PC-9 (cell line): ENCODE results near the gene AKNAD1. TPM values are rescaled to one million over a fixed set of nuclear protein-coding genes. Genes with fewer than 3 reads are reported as not detected.

Source experiments
- BruUV-seq: library from RNA; stranded (reverse); fragments of 400-500 nt; replicated peaks from 2 replicates; lab custom pipeline; 2021; lab: Mats Ljungman, UMichigan
- CTCF ChIA-PET: fragments of 300-600 bp; sonication (Branson Sonifier 250); formaldehyde crosslinking; loops from one replicate; lab custom pipeline; 2022; ENCODE audit warnings: antibody characterized with exemption; lab: Charles Lee
- POLR2A ChIA-PET: fragments of 300-600 bp; sonication (Branson Sonifier 250); formaldehyde crosslinking; loops from one replicate; lab custom pipeline; 2022; ENCODE audit warnings: antibody characterized with exemption; ENCODE audit not compliant: unreplicated experiment; lab: Charles Lee
- DNase-seq, 2 experiments: peaks; one replicate each; pipeline versions ENCODE4 v3.0.0 to v3.0.0-alpha.2; 2015 to 2022; ENCODE audit warnings: mixed read lengths in 1 of 2
- H2AFZ ChIP-seq: fragments of 200-600 bp; sonication (generic); 2 replicates; pipeline ENCODE4 v1.8.1; 2017; ENCODE audit warnings: antibody characterized with exemption
- H3F3A ChIP-seq: fragments of 200-600 bp; sonication (generic); 2 replicates; pipeline ENCODE4 v1.8.1; 2017; ENCODE audit warnings: antibody characterized with exemption, mild to moderate bottlenecking, low read depth; ENCODE audit not compliant: insufficient read depth
- H3K27ac ChIP-seq: fragments of 200-600 bp; sonication (generic); 2 replicates; pipeline ENCODE4 v1.6.1; 2016; ENCODE audit warnings: mixed run types
- H3K27me3 ChIP-seq: fragments of 200-600 bp; sonication (generic); 2 replicates; pipeline ENCODE4 v1.6.1; 2016; ENCODE audit warnings: low read depth, mixed run types; ENCODE audit not compliant: insufficient read depth
- H3K36me3 ChIP-seq: fragments of 200-600 bp; sonication (generic); 2 replicates; pipeline ENCODE4 v1.6.1; 2016; ENCODE audit warnings: low read depth, mixed run types
- H3K4me1 ChIP-seq: fragments of 200-600 bp; sonication (generic); replicated peaks from 2 replicates; pipeline ENCODE4 v1.6.1; 2016; ENCODE audit warnings: mixed run types; ENCODE audit not compliant: insufficient read depth
- H3K4me2 ChIP-seq: fragments of 200-600 bp; sonication (generic); 2 replicates; pipeline ENCODE4 v1.6.1; 2017; ENCODE audit warnings: mixed run types
- H3K4me3 ChIP-seq: fragments of 200-600 bp; sonication (generic); 2 replicates; pipeline ENCODE4 v1.6.1; 2016; ENCODE audit warnings: mixed run types
- H3K79me2 ChIP-seq: fragments of 200-600 bp; sonication (generic); 2 replicates; pipeline ENCODE4 v1.6.1; 2017; ENCODE audit warnings: low read depth, mixed run types
- H3K9me2 ChIP-seq: fragments of 200-600 bp; sonication (generic); 2 replicates; pipeline ENCODE4 v1.8.1; 2017; ENCODE audit warnings: mild to moderate bottlenecking; ENCODE audit not compliant: insufficient read depth
- H3K9me3 ChIP-seq: fragments of 200-600 bp; sonication (generic); 2 replicates; pipeline ENCODE4 v1.8.1; 2016; ENCODE audit warnings: low read depth; ENCODE audit not compliant: insufficient read depth
- H4K20me1 ChIP-seq: fragments of 200-600 bp; sonication (generic); 2 replicates; pipeline ENCODE4 v1.8.1; 2017; ENCODE audit not compliant: insufficient read depth
- CTCF ChIP-seq: fragments of 200-600 bp; sonication (generic); conservative IDR thresholded peaks from 2 replicates; pipeline ENCODE4 v1.6.1; 2017; ENCODE audit warnings: mixed run types, antibody characterized with exemption, mild to moderate bottlenecking, moderate library complexity
- EZH2 ChIP-seq: fragments of 200-600 bp; sonication (generic); IDR thresholded peaks from 2 replicates; pipeline ENCODE4 v1.8.0; 2017; ENCODE audit warnings: antibody characterized with exemption, low read depth
- intact Hi-C: fragments of 100-400 bp; cut with micrococcal nuclease; formaldehyde crosslinking; loops from one replicate; pipeline ENCODE4 v1.10.0; 2022; ENCODE audit not compliant: unreplicated experiment
- total RNA-seq: library from RNA; stranded (reverse); gene quantifications from 2 replicates; pipeline ENCODE4 v1.2.3, GENCODE V29; 2021

The AKNAD1 gene
- total RNA-seq, 1 experiment from 2014 or later = not detected

GRCh38 chr1:108767708-108768107 lies 89.2 kb downstream of the AKNAD1 start:
- H3K36me3 ChIP-seq = peaks cover 21% of the 10 kb centered on the region
- H3K27me3 ChIP-seq = no peaks in the 10 kb centered on the region
- ChIA-PET CTCF (no interaction called here), POLR2A (no interaction called here)
- H3K79me2 ChIP-seq = no peaks in the 10 kb centered on the region
- H3K27ac ChIP-seq = no peak overlapping the region
- H2AFZ ChIP-seq = no peak overlapping the region
- no peak overlapping the region for H3K4me2 ChIP-seq
- intact Hi-C loops = no loop called here
- BruUV-seq = no TSS peak
- TF ChIP-seq CTCF = no peak
- no peak for TF ChIP-seq EZH2
- peaks cover 14% of the 10 kb centered on the region for H3F3A ChIP-seq
- peaks cover 3% of the 10 kb centered on the region; the same call in 1 of the 2 replicates for H4K20me1 ChIP-seq
- no peak for DNase-seq
- H3K4me1 ChIP-seq = no peaks in the 10 kb centered on the region
- H3K4me3 ChIP-seq = no peak overlapping the region
- no peaks in the 10 kb centered on the region for H3K9me3 ChIP-seq
- no peaks in the 10 kb centered on the region for H3K9me2 ChIP-seq

GRCh38 chr1:108767115-108767514 lies 89.8 kb downstream of the AKNAD1 start:
- Histone ChIP-seq H4K20me1 (peaks cover 3% of the 10 kb centered on the region; the same call in 1 of the 2 replicates), H3K4me2 (no peak overlapping the region), H3K27me3 (no peaks in the 10 kb centered on the region), H3K27ac (no peak overlapping the region), H3K36me3 (peaks cover 24% of the 10 kb centered on the region), H3K79me2 (no peaks in the 10 kb centered on the region), H3K4me3 (no peak overlapping the region), H3K9me3 (no peaks in the 10 kb centered on the region), H3F3A (peaks cover 14% of the 10 kb centered on the region), H2AFZ (no peak overlapping the region), H3K9me2 (no peaks in the 10 kb centered on the region), H3K4me1 (no peaks in the 10 kb centered on the region)
- ChIA-PET CTCF (no interaction called here), POLR2A (no interaction called here)
- BruUV-seq = no TSS peak
- intact Hi-C loops = no loop called here
- DNase-seq = no peak
- TF ChIP-seq EZH2 (no peak), CTCF (no peak)

Other genes with a start within 250 kb of the AKNAD1 start
- 17.9 and 21.5 TPM in 2 replicates for gene HENMT1, start 196.0 kb downstream of the AKNAD1 start, total RNA-seq
- gene PRPF38B, start 164.8 kb downstream of the AKNAD1 start, total RNA-seq = 38.0 and 48.9 TPM in 2 replicates
- gene FNDC7, start 144.2 kb downstream of the AKNAD1 start, total RNA-seq = 0.20 TPM in 1 of 2 replicates, not detected in the other
- 31.8 and 37.0 TPM in 2 replicates for gene STXBP3, start 110.4 kb downstream of the AKNAD1 start, total RNA-seq
- gene GPSM2, start 19.9 kb upstream of the AKNAD1 start, total RNA-seq = 51.5 and 51.7 TPM in 2 replicates
- 23.7 and 30.1 TPM in 2 replicates for gene CLCC1, start 106.4 kb upstream of the AKNAD1 start, total RNA-seq
- 6.4 and 8.3 TPM in 2 replicates for gene WDR47, start 185.0 kb upstream of the AKNAD1 start, total RNA-seq
- gene TAF13, start 218.9 kb upstream of the AKNAD1 start, total RNA-seq = 23.2 and 30.1 TPM in 2 replicates
- gene TMEM167B, start 233.7 kb upstream of the AKNAD1 start, total RNA-seq = 19.2 and 23.6 TPM in 2 replicates